ENCODE measurements around the gene METTL23.
"Not testable (repeated sequence)": the region's sequence is repeated elsewhere in the genome, so short reads cannot be mapped to it uniquely, and the experiment has no call there.

Gene METTL23

DNA sequence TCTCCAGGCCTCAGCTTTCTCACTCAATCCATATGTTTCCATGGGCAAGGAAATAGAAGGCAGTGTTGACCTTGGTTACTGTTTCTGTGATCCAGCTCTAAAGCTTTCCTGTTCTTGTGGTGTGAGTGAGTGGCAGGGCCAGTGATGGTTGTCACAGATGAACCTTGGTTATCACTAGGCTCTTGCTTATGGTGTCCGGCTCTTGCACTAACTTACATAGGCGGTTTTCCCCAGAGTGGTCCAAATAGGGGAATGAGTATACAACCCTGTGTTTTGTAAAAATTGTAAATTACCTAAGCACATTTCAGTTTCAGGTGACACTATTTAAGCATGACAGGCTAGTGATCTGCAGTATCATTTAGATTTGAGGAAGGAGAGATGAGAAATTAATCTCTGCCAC is 18.1 kb downstream of the METTL23 start:
- no peaks in the 10 kb centered on the region for H3K27me3 Mint-ChIP-seq
- H3K27ac Mint-ChIP-seq, result no peak overlapping the region
- no peaks in the 10 kb centered on the region for H3K9me3 Mint-ChIP-seq
- H3K36me3 Mint-ChIP-seq (ENCODE audit: low read depth), result peaks cover 68% of the 10 kb centered on the region
- no peak for DNase-seq
- no peak overlapping the region for H3K4me3 Mint-ChIP-seq
- H3K4me1 Mint-ChIP-seq (ENCODE audit: low read depth), result peaks cover 39% of the 10 kb centered on the region

DNA sequence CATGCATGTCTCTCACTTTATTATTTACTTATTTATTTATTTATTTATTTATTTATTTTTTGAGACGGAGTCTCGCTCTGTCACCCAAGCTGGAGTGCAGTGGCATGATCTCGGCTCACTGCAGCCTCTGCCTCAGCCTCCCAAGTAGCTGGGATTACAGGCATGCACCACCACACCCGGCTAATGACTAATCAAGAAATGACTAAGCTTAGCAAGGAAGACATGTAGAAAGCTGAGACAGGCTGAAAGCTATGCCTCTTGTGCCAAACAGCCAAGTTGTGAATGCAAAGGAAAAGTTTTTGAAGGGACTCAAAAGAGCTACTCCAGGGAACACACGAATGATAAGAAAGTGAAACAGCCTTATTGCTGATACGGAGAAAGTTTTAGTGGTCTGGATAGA is 19.1 kb downstream of the METTL23 start:
- H3K27me3 Mint-ChIP-seq, H3K9me3 Mint-ChIP-seq, H3K4me3 Mint-ChIP-seq, DNase-seq, H3K27ac Mint-ChIP-seq: not testable (repeated sequence)
- peaks cover 33% of the 10 kb centered on the region for H3K4me1 Mint-ChIP-seq (ENCODE audit: low read depth)
- peaks cover 69% of the 10 kb centered on the region for H3K36me3 Mint-ChIP-seq (ENCODE audit: low read depth)

DNA sequence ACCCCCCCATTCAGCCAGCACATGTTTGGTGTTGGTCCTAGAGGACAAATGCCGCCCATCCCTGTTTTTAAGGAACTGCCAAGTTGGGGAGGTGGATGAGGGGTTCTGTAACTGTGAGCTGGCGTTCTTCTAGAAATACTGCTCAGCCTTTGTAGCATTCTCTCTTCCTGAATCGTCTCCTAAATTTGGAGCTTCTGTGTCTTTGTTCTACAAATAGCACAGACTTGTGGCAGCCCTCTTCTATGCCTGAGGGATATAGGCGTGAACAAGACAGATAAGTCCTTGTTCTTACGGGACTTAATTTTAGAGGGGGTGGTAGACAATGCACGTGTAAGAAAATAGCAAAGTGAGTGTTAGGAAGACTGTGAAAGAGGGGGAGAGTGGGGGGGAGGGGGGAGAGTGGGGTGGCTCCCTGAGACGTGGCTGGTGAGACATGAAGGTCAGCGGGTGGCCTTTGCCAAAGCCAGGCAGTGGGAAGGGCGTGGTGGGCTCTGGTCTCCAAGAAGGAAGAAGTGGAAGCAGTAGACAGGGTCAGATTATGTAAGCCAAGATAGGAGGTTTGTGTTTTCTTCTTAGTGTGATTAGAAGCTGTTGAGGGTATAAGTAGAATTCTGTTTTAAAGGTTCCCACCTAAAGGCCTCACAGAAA is 21.2 kb downstream of the METTL23 start:
- no peak for DNase-seq
- no peaks in the 10 kb centered on the region for H3K27me3 Mint-ChIP-seq
- no peak overlapping the region for H3K27ac Mint-ChIP-seq
- H3K36me3 Mint-ChIP-seq (ENCODE audit: low read depth), result peaks cover 56% of the 10 kb centered on the region
- H3K9me3 Mint-ChIP-seq, result no peaks in the 10 kb centered on the region
- H3K4me1 Mint-ChIP-seq (ENCODE audit: low read depth), result peaks cover 40% of the 10 kb centered on the region
- no peak overlapping the region for H3K4me3 Mint-ChIP-seq

DNA sequence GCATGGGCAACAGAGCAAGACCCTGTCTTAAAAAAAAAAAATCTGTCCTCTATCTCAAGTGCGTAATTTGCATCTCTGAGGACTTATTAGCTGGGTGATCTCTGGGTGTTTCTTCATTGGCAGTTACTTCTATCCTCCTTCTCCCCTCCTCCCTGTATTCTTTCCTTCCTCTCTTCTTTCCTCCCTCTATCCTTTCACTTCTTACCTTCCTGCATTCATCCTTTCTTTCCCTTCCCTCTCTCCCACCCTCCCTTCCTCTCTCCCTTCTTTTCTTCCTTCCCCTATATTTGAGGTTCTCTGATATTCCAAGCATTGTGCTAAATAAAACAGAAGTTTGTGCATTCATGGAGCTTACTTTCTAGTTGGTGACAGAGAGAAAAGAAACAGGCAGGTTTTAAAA is 22.0 kb downstream of the METTL23 start:
- no peaks in the 10 kb centered on the region for H3K9me3 Mint-ChIP-seq
- no peak overlapping the region for H3K4me3 Mint-ChIP-seq
- H3K36me3 Mint-ChIP-seq (ENCODE audit: low read depth), result peaks cover 55% of the 10 kb centered on the region
- no peaks in the 10 kb centered on the region for H3K27me3 Mint-ChIP-seq
- DNase-seq, result no peak
- peaks cover 44% of the 10 kb centered on the region for H3K4me1 Mint-ChIP-seq (ENCODE audit: low read depth)
- H3K27ac Mint-ChIP-seq, result no peak overlapping the region

DNA sequence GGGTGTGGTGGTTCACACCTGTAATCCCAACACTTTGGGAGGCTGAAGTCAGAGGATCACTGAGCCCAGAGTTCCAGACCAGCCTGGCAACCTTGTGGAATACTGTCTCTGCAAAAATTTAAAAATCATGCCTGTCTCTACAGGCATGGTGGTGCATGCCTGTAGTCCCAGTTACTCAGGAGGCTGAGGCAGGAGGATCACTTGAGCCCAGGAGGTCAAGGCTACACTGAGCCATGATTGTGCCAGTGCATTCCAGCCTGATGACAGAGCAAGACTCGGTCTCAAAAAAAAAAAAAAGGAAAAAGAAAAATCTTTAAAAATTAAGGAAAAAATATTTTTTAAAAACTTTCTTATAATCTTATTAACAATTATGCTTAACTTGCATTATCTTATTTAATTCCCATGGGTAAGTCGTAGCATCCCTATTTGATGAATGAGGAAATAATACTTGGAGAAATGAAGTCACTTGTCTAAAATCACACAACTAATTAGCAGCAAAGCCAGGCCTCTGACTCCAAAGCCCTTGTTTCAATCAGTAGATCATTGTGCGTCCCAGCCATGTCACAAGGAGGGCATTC is 24.9 kb downstream of the METTL23 start:
- DNase-seq, result no peak
- Mint-ChIP-seq H3K9me3 (no peaks in the 10 kb centered on the region), H3K36me3 (ENCODE audit: low read depth) (peaks cover 37% of the 10 kb centered on the region), H3K4me1 (ENCODE audit: low read depth) (peaks cover 27% of the 10 kb centered on the region), H3K27me3 (no peaks in the 10 kb centered on the region), H3K4me3 (no peak overlapping the region), H3K27ac (no peak overlapping the region)

DNA sequence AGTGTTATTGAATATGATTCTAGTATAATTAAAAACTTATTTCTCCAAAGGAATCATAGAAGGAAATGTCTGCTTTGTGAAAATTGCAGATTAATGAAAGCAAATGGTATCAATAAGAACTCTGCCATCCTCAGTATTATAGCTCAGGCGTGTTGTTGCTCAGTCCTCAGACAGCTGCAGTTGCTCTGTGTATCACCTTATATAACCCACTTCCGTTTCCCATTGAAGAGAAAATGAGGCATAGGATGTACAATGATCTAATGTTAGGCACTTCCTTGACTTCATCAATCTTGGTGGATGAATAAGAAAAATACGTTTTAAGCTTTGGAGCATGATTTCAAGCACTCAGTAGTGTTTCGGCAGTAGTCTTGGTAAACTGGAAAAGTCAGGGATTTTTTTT is 25.4 kb downstream of the METTL23 start:
- Mint-ChIP-seq H3K27ac (peak overlapping the region; percentile 96), H3K9me3 (no peaks in the 10 kb centered on the region), H3K4me1 (ENCODE audit: low read depth) (peaks cover 25% of the 10 kb centered on the region), H3K4me3 (peak overlapping the region; percentile 32), H3K27me3 (no peaks in the 10 kb centered on the region), H3K36me3 (ENCODE audit: low read depth) (peaks cover 36% of the 10 kb centered on the region)
- DNase-seq, result no peak

DNA sequence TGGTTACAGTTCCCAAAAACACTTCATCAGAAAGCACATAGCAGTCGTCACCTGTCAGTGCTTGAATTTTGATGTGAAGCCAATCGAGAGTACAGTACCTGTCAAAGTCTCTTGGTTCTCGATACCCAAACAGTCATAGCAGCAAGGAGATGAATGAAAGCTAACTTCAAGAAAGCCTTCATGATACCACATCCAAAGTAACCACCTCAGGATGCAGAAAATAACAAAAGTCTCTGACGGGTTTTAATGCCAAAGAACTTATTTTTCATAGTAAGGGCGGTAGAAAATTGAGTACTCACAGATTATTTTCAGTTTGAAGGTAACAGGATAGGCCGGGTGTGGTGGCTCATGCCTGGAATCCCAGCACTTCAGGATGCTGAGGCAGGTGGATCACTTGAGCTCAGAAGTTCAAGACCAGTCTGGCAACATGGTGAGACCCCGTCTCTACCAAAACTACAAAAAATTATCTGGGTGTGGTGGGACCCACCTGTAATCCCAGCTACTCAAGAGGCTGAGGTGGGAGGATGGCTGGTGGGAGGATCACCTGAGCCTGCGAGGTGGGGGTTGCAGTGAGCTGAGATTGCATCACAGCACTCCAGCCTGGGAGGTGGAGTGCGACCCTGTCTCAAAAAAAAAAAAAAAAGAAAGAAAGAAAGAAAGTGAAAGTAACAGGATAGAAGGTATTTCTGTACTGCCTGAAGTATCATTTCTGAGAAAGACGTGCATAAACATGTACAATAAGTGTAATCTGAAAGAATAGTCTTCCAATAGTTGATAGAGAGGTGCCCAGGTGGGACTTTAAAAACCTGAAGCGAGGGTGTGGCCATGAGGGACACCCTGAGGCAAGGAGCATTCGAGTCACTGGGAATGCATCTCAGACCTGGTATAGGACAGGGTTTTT is 26.7 kb downstream of the METTL23 start:
- H3K27me3 Mint-ChIP-seq, result no peaks in the 10 kb centered on the region
- peak overlapping the region; percentile 96 for H3K27ac Mint-ChIP-seq
- H3K4me3 Mint-ChIP-seq, result peak overlapping the region; percentile 81

DNA sequence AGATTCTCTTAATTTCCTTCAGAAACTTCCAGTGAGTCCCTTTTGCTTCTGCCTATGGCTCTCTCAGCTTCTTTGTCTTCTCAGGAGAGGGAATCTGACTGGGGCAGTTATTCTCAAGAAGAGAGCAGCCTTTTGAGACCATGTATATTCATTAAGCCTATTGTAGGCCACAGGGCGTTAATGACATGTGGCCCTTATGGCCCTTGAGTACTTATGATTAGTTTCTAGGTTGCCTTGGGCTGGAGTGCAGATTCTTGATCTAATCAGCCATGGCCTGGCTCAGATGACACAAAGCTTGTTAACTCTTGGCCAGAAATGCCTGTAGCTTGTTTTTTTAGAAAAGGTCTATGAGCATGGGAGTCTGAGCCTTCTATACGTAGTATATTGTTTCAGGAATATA is 28.6 kb downstream of the METTL23 start:
- no peaks in the 10 kb centered on the region for H3K27me3 Mint-ChIP-seq
- H3K4me3 Mint-ChIP-seq, result no peak overlapping the region
- no peak overlapping the region for H3K27ac Mint-ChIP-seq
- peaks cover 25% of the 10 kb centered on the region for H3K4me1 Mint-ChIP-seq (ENCODE audit: low read depth)
- H3K9me3 Mint-ChIP-seq, result no peaks in the 10 kb centered on the region
- H3K36me3 Mint-ChIP-seq (ENCODE audit: low read depth), result peaks cover 29% of the 10 kb centered on the region
- no peak for DNase-seq

More for the DNA sequence above, 26.7 kb downstream of the METTL23 start:
- Mint-ChIP-seq H3K4me1 (ENCODE audit: low read depth) (peaks cover 25% of the 10 kb centered on the region), H3K36me3 (ENCODE audit: low read depth) (peaks cover 34% of the 10 kb centered on the region), H3K9me3 (no peaks in the 10 kb centered on the region)
- DNase-seq, result peak; percentile 57

DNA sequence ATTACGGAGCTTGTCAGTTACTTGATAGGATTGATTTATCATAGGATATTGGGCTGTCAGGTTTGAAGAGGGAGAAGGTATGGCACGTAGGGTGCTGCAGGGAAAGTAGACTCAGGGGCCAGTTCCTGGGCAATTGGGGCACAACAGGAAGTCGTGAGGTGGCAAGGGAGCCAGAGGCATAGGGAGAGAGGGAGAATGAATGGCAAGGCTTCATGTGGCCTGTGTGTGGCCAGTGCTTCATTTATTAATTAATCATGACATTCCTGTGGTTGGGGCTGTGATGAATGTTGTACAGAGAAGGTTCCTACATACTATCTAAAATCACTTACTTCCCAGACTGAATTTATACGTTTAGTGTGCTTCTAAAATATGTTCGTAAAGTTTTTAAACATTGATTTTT is 30.6 kb downstream of the METTL23 start:
- Mint-ChIP-seq H3K4me3 (no peak overlapping the region), H3K9me3 (no peaks in the 10 kb centered on the region), H3K27ac (no peak overlapping the region), H3K4me1 (ENCODE audit: low read depth) (peaks cover 19% of the 10 kb centered on the region), H3K36me3 (ENCODE audit: low read depth) (peaks cover 31% of the 10 kb centered on the region), H3K27me3 (no peaks in the 10 kb centered on the region)
- no peak for DNase-seq

DNA sequence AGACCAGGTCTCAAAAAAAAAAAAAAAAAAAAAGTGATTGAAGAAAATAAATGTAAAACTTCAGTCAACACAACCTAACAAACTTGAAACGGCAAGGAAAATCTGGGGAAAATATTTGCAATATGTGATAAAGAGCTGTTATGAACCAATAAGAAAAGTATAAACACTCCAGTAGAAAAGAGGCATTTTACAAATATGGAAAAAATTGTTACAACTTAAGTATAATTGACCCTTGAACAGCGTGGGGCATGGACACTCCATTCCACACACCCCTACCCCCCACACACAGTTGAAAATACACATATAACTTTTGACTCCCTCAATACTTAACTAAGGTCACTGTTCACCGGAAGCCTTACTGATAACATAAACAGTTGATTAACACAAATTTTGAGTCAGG is 31.9 kb downstream of the METTL23 start:
- no peak for DNase-seq
- peaks cover 6% of the 10 kb centered on the region for H3K4me1 Mint-ChIP-seq (ENCODE audit: low read depth)

DNA sequence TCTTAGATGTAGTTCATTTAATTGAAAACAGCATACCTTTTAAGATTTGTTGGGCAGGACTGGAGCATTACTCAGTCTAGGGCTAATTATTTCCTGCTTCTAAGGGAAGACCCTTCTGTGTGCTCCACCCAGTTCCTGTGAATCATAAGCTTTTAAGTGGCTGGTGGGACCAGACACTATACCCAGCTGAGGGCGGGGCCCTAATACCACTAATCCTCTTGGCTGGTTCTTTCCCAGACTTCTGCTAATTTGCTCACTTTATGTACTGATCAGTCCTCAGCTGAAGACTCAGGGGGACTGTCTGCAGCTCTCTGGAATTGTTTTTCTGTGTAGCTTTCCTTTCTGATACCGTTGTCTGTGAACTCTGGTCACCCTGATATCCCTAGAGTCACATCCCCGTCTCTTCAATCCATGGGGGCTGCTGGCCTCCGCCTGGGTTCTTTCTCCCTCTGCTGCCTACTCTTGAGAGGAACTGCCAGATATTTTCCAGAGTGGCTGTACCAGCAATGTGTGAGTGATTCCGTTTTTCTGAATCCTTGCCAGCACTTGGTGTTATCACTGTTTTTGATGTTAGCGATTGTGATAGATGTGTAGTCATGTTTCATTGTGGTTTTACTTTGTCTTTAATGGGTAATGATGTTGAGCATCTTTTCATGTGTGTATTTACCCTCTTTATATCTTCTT is 46.3 kb downstream of the METTL23 start:
- Mint-ChIP-seq H3K27me3 (no peaks in the 10 kb centered on the region), H3K27ac (peak overlapping the region; percentile 84), H3K36me3 (ENCODE audit: low read depth) (peaks cover 69% of the 10 kb centered on the region), H3K4me3 (peak overlapping the region; percentile 45), H3K9me3 (no peaks in the 10 kb centered on the region), H3K4me1 (ENCODE audit: low read depth) (peaks cover 23% of the 10 kb centered on the region)
- DNase-seq, result peak; percentile 40

More for the DNA sequence above, 31.9 kb downstream of the METTL23 start:
- no peaks in the 10 kb centered on the region for H3K9me3 Mint-ChIP-seq
- H3K27ac Mint-ChIP-seq, result no peak overlapping the region
- H3K4me3 Mint-ChIP-seq, result no peak overlapping the region
- H3K27me3 Mint-ChIP-seq, result no peaks in the 10 kb centered on the region
- H3K36me3 Mint-ChIP-seq (ENCODE audit: low read depth), result peaks cover 29% of the 10 kb centered on the region

DNA sequence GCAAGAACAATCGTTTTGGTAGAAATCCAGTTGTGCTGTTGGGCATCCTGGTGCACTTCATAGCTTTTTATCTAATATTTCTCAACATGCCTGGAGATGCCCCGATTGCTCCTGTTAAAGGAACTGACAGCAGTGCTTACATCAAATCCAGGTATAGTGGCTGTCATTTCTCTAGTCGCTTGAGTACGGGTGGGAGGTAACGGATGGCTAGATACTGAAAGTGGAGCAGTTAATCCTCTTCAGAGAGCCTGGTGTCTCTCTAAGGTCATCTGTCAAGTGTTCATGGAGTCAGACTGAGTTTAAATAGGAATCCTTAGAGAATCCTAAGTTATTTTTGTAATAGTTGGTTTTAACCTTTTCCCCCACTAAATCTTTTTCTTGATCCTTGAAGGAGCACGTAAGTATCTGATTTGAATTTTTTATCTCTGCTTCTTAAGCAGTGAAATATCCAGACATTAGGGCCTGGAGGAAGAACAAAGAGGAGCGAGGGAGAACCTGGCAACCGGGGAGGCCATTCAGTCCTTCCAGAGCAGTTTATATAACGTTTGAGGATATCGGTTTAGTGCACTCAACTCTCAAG is 48.5 kb downstream of the METTL23 start:
- no peaks in the 10 kb centered on the region for H3K9me3 Mint-ChIP-seq
- peaks cover 67% of the 10 kb centered on the region for H3K36me3 Mint-ChIP-seq (ENCODE audit: low read depth)
- DNase-seq, result no peak
- no peak overlapping the region for H3K4me3 Mint-ChIP-seq
- no peaks in the 10 kb centered on the region for H3K27me3 Mint-ChIP-seq
- no peak overlapping the region for H3K27ac Mint-ChIP-seq
- H3K4me1 Mint-ChIP-seq (ENCODE audit: low read depth), result peaks cover 23% of the 10 kb centered on the region

DNA sequence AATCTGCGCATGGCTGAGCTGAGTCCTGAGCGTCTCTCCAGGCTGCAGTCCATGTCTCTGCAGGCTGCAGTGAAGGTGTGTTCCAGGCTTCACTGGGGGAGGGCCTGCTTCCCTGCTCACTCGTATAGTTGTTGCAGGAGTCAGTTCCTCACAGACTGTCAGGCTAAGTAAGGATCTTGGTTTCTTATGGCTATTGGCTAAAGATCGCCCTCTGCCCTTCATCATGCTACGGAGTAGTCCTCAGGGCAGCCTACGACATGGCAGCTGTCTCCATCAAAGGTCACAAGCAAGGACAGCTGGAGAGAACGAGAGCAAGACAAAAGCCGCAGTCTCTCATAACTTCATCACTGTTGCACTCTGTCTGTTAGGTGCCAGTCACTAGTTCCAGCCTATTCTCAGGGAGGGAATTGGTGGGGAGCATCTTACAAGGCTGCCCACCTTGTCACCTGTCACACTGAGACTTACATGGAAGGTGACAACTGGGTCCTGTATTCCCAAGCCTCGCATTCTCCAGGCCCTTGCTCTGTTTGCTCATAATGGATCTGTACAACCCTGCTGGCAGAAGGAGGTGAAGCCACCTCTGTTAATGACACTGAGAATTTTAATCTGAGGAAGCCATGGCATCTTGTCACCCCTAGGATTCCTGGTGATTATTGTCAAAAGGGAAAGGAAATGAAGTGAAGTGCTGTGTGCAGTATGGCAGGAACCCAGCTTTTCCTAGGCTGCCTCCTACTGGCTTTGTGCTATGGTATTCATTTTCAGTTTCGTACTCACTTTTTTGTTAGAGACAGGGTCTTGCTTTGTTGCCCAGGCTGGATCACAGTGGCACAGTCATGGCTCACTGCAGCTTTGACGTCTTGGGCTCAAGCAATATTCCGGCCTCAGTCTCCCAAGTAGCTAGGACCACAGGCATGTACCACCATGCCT is 54.7 kb downstream of the METTL23 start:
- peaks cover 41% of the 10 kb centered on the region for H3K36me3 Mint-ChIP-seq (ENCODE audit: low read depth)
- H3K4me3 Mint-ChIP-seq, result no peak overlapping the region
- no peaks in the 10 kb centered on the region for H3K9me3 Mint-ChIP-seq
- no peaks in the 10 kb centered on the region for H3K27me3 Mint-ChIP-seq
- H3K4me1 Mint-ChIP-seq (ENCODE audit: low read depth), result peaks cover under 1% of the 10 kb centered on the region
- no peak for DNase-seq
- no peak overlapping the region for H3K27ac Mint-ChIP-seq

Data from activated T-cell treated with anti-CD3 and anti-CD28 coated beads, Interleukin-2, amount 50 U/mL, for 24 hours (primary cell).